Osteoblast (primary cell): ENCODE data around the gene LY86. TPM values are rescaled to one million over a fixed set of nuclear protein-coding genes. Genes with fewer than 3 reads are reported as not detected.

Source experiments
- DNase-seq: peaks from one replicate; pipeline ENCODE4 v3.0.0; 2011; ENCODE audit warnings: low spot score, mixed read lengths; ENCODE audit not compliant: insufficient read length; ENCODE audit errors: missing footprints
- H2AFZ ChIP-seq: 2 replicates; pipeline ENCODE4 v1.6.0; 2011; ENCODE audit warnings: mild to moderate bottlenecking, low read length
- H3K27ac ChIP-seq: 2 replicates; pipeline ENCODE4 v1.5.1; 2011; ENCODE audit warnings: mild to moderate bottlenecking, low read depth, low read length, moderate library complexity
- H3K27me3 ChIP-seq: 2 replicates; pipeline ENCODE4 v1.6.0; 2012; ENCODE audit warnings: mild to moderate bottlenecking, control low read depth, inconsistent platforms, low read length, moderate library complexity; ENCODE audit not compliant: insufficient read depth
- H3K36me3 ChIP-seq: 2 replicates; pipeline ENCODE4 v1.5.1; 2011; ENCODE audit warnings: mild to moderate bottlenecking, low read length, control low read depth, moderate library complexity; ENCODE audit not compliant: insufficient read depth
- H3K4me1 ChIP-seq: 2 replicates; pipeline ENCODE4 v1.5.1; 2011; ENCODE audit warnings: mild to moderate bottlenecking, low read length, control low read depth, moderate library complexity; ENCODE audit not compliant: insufficient read depth
- H3K4me2 ChIP-seq: 2 replicates; pipeline ENCODE4 v1.6.0; 2011; ENCODE audit warnings: mild to moderate bottlenecking, low read length; ENCODE audit not compliant: insufficient read depth
- H3K4me3 ChIP-seq: fragments of 200-600 bp; sonication (generic); 3 replicates; pipeline ENCODE4 v1.5.1; 2012; ENCODE audit warnings: mild to moderate bottlenecking, low read length, inconsistent platforms; ENCODE audit not compliant: insufficient read depth
- H3K79me2 ChIP-seq: 2 replicates; pipeline ENCODE4 v1.6.0; 2012; ENCODE audit warnings: mild to moderate bottlenecking, low read length, control low read depth, inconsistent platforms; ENCODE audit not compliant: insufficient read depth
- H3K9me3 ChIP-seq: 2 replicates; pipeline ENCODE4 v1.5.1; 2011; ENCODE audit warnings: low read depth, low read length, control low read depth
- H4K20me1 ChIP-seq: 2 replicates; pipeline ENCODE4 v1.6.0; 2012; ENCODE audit warnings: mild to moderate bottlenecking, low read length, control low read depth; ENCODE audit not compliant: insufficient read depth
- total RNA-seq: library from RNA; depleted of rRNA; stranded (reverse); fragments of >200 nt; gene quantifications from 2 replicates; pipeline ENCODE4 v1.2.3, GENCODE V29; 2012
- TF ChIP-seq, protein P1 (sequence below): IDR thresholded peaks from 2 replicates; pipeline ENCODE4 v1.5.1; 2011; ENCODE audit warnings: mild to moderate bottlenecking, low read depth, low read length, moderate library complexity; ENCODE audit errors: extremely low read depth

Gene LY86
- total RNA-seq, 1 donor = not detected

DNA sequence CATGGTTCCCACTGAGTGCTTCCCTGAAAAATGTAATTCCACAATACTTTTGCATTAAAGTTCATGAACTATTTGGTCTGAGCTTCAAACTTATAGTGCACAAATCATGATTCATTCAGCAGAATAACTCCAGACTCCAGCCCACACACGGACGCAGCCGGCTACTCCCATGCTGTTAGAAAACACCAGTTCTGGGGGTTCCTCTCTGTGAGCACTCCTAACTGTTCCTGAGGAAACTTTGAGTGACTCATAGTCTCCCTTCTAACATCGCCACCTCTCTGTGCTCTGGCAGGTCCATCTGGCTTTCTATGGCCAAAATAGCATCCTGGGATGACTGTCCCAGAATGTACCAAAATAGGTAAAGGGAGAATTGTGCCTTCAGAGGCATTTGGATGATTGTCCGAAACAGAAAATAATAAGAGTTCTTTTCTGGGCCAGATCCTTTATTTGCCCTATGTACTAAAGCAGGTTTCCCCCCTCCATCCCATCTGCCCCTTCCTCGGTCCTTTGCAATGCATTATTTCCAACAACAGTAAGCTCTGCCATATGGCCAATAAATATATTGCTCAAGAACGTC is 32.3 kb upstream of the LY86 start:
- Histone ChIP-seq H3K79me2 (no peaks in the 10 kb centered on the region), H2AFZ (no peak overlapping the region), H4K20me1 (no peaks in the 10 kb centered on the region), H3K27ac (no peak overlapping the region), H3K4me3 (no peak overlapping the region), H3K36me3 (no peaks in the 10 kb centered on the region), H3K4me1 (peaks cover 4% of the 10 kb centered on the region), H3K27me3 (no peaks in the 10 kb centered on the region), H3K9me3 (no peaks in the 10 kb centered on the region), H3K4me2 (no peak overlapping the region)
- TF ChIP-seq, protein P1, sequence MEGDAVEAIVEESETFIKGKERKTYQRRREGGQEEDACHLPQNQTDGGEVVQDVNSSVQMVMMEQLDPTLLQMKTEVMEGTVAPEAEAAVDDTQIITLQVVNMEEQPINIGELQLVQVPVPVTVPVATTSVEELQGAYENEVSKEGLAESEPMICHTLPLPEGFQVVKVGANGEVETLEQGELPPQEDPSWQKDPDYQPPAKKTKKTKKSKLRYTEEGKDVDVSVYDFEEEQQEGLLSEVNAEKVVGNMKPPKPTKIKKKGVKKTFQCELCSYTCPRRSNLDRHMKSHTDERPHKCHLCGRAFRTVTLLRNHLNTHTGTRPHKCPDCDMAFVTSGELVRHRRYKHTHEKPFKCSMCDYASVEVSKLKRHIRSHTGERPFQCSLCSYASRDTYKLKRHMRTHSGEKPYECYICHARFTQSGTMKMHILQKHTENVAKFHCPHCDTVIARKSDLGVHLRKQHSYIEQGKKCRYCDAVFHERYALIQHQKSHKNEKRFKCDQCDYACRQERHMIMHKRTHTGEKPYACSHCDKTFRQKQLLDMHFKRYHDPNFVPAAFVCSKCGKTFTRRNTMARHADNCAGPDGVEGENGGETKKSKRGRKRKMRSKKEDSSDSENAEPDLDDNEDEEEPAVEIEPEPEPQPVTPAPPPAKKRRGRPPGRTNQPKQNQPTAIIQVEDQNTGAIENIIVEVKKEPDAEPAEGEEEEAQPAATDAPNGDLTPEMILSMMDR = no peak
- peak; percentile 44 for DNase-seq

DNA sequence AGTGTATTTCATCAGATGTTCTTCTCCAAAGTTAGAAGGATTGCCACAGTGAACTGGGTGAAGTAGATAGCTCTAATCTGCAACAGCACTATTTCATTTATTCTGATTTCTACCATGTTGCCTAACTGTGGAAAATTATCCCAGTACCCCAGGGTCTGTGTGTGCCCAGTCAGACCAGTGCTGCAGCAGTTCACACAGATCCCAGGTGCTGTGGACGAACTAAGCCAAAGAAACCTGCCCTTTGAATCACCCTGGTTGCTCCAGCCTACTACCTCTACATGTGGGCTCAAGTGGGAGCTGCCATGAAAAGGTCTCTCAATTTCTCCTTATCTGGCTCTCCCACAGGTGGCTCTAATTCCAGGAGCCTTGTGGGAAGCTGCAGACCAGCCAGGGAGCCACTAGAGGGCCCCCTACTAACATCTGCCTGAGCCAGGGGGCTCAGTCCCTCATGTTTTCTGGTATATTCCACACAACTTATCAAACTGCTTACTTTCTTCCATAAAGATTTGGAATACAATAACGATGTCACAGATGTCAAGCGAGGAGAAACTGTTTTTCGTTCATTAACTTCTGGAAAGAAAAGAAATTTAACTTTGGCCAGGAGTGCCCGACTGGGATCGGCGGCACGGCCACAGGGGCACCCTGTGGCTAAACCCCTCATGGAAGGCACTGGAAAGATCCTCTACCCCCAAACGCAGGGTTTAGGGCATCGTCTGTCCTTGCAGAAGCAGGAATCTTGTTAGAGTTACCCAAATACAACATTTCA is 31.6 kb upstream of the LY86 start:
- H3K4me1 ChIP-seq = peaks cover 4% of the 10 kb centered on the region
- TF ChIP-seq, protein P1 = peak; percentile 70
- H3K27ac ChIP-seq = no peak overlapping the region
- no peak for DNase-seq
- H3K4me3 ChIP-seq = no peak overlapping the region
- no peak overlapping the region for H2AFZ ChIP-seq
- no peaks in the 10 kb centered on the region for H3K36me3 ChIP-seq
- no peaks in the 10 kb centered on the region for H3K79me2 ChIP-seq
- H3K4me2 ChIP-seq = no peak overlapping the region
- no peaks in the 10 kb centered on the region for H3K27me3 ChIP-seq
- no peaks in the 10 kb centered on the region for H3K9me3 ChIP-seq
- no peaks in the 10 kb centered on the region for H4K20me1 ChIP-seq

DNA sequence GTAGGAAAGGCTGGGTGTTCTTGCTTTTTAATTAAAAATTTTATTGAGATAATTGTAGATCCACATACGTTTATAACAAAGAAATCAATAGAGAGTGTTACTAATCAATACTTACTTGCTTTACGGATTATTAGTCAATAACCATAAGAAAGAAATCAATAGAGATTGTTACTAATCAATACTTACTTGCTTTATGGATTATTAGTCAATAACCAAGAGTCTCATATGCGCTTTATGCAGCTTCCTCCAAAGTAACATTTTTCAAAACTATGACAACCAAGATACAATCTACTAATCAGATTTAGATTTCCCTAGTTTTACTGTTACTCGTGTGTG is 31.0 kb upstream of the LY86 start:
- Histone ChIP-seq H3K27me3 (no peaks in the 10 kb centered on the region), H3K36me3 (no peaks in the 10 kb centered on the region), H3K27ac (no peak overlapping the region), H3K4me3 (no peak overlapping the region), H3K9me3 (no peaks in the 10 kb centered on the region), H4K20me1 (no peaks in the 10 kb centered on the region), H3K79me2 (no peaks in the 10 kb centered on the region), H3K4me2 (no peak overlapping the region), H2AFZ (no peak overlapping the region), H3K4me1 (peaks cover 4% of the 10 kb centered on the region)
- DNase-seq = no peak
- TF ChIP-seq, protein P1 = no peak

DNA sequence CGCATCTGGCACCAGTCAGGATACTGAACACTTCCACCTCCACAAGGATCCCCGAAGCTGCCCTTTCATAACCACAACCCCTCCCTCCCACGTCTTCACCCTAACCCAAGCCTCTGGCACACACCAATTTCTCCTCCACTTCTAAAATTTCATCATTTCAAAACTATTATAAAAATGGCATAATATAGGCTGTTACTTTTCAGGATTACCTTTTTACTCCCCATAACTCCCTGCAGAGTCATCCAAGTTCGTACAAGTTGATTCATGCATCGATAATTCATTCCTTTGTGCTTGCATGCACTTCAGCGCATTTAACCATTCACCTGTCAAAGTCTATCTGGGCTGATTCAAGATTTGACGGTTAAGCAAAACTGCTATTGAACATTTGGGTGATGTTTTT is 30.6 kb upstream of the LY86 start:
- H3K9me3 ChIP-seq = no peaks in the 10 kb centered on the region
- no peak overlapping the region for H3K4me2 ChIP-seq
- no peak for DNase-seq
- H3K4me1 ChIP-seq = peaks cover 4% of the 10 kb centered on the region
- H4K20me1 ChIP-seq = no peaks in the 10 kb centered on the region
- no peak overlapping the region for H2AFZ ChIP-seq
- H3K79me2 ChIP-seq = no peaks in the 10 kb centered on the region
- H3K4me3 ChIP-seq = no peak overlapping the region
- TF ChIP-seq, protein P1 = no peak
- H3K27ac ChIP-seq = no peak overlapping the region
- no peaks in the 10 kb centered on the region for H3K27me3 ChIP-seq
- H3K36me3 ChIP-seq = no peaks in the 10 kb centered on the region
